ENCODE results near the gene GRIK1. TPM values are rescaled to one million over a fixed set of nuclear protein-coding genes. Genes with fewer than 3 reads are reported as not detected.

Gene GRIK1
- total RNA-seq, 4 donors from 2014 or later: 0.13 to 0.97 (median 0.38) TPM

DNA sequence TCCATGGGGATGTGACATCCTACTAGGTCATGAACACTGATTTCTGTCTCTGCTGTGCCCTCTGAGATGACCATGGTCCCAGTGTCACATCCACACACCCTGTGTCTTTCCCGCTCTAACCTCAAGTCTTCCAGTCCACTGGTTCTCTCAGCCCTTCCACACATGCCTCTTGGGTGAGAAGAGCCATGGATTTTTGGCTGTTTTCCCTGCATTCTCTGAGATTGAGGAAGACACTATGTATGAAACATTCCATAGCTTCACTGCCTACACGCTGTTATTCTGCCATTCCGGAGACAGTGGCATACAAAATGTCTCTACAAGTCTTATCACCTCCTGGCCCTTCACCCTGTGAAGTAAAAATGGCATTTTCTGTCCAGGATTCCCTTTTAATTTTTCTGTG, 393.7 kb downstream of the GRIK1 start:
- H3K9me3 ChIP-seq: no peaks in the 10 kb centered on the region
- no peak overlapping the region for H3K4me3 ChIP-seq
- TF ChIP-seq EP300 (IDR thresholded peaks at IDR 0.05): no peak
- TF ChIP-seq CTCF (IDR thresholded peaks at IDR 0.05): no peak
- no peak for TF ChIP-seq POLR2AphosphoS5 (IDR thresholded peaks at IDR 0.05)
- TF ChIP-seq POLR2A (IDR thresholded peaks at IDR 0.05): no peak
- H3K4me1 ChIP-seq: no peaks in the 10 kb centered on the region
- no peak for DNase-seq (ENCODE audit: low spot score in 2 of 2)
- 91% methylated on average over 3 of the region's 3 CpGs for WGBS
- H3K27ac ChIP-seq: no peak overlapping the region
- no peaks in the 10 kb centered on the region for H3K27me3 ChIP-seq
- H3K36me3 ChIP-seq: no peaks in the 10 kb centered on the region

DNA sequence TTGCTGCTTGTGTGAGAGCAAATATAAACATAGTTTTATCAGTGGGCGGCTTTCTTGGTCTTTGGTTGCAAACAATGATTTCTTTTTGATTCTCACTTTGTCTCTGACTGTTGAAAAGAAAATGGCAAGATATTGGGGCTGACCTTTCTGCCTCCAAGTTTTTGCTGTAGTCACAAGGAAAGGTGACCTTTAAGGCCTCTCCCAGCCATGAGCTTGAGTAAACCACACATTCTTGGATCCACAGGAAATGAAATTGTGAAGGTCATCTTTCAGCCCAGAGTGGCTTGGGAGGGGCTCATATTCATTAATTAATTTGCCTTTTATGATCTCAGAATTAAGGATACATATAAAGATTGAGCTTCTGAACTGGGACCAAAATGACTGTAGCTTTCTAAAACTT, 399.5 kb downstream of the GRIK1 start:
- Histone ChIP-seq H3K4me3 (no peak overlapping the region), H3K27me3 (no peaks in the 10 kb centered on the region), H3K4me1 (no peaks in the 10 kb centered on the region), H3K9me3 (no peaks in the 10 kb centered on the region), H3K36me3 (no peaks in the 10 kb centered on the region), H3K27ac (no peak overlapping the region)
- no peak for DNase-seq (ENCODE audit: low spot score in 2 of 2)
- TF ChIP-seq POLR2A (IDR thresholded peaks at IDR 0.05) (no peak), EP300 (IDR thresholded peaks at IDR 0.05) (no peak), CTCF (IDR thresholded peaks at IDR 0.05) (no peak), POLR2AphosphoS5 (IDR thresholded peaks at IDR 0.05) (no peak)
- 84% methylated on average over 1 of the region's 1 CpG for WGBS

DNA sequence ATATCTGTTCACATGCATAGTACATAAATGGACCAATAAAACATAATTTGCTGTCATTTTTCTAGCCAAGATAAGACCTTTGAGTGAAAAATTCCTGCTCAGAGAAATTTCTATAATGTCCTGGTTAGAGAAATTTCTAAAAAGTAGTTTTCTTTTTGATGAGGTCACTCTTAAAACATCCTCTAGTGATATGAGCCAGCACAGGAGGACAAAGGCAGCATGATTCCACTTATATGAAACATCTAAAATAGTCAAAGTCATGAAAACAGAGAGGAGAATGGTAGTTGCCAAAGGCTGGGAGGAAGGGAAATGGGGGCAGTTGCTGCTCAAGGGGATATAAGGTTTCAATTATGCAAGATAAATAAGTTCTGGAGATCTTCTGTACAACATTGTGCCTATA, 401.7 kb downstream of the GRIK1 start:
- Histone ChIP-seq H3K27me3 (no peaks in the 10 kb centered on the region), H3K27ac (no peak overlapping the region), H3K36me3 (no peaks in the 10 kb centered on the region), H3K4me1 (no peaks in the 10 kb centered on the region), H3K9me3 (no peaks in the 10 kb centered on the region), H3K4me3 (no peak overlapping the region)
- no peak for DNase-seq (ENCODE audit: low spot score in 2 of 2)
- TF ChIP-seq CTCF (IDR thresholded peaks at IDR 0.05) (no peak), POLR2A (IDR thresholded peaks at IDR 0.05) (no peak), EP300 (IDR thresholded peaks at IDR 0.05) (no peak), POLR2AphosphoS5 (IDR thresholded peaks at IDR 0.05) (no peak)

DNA sequence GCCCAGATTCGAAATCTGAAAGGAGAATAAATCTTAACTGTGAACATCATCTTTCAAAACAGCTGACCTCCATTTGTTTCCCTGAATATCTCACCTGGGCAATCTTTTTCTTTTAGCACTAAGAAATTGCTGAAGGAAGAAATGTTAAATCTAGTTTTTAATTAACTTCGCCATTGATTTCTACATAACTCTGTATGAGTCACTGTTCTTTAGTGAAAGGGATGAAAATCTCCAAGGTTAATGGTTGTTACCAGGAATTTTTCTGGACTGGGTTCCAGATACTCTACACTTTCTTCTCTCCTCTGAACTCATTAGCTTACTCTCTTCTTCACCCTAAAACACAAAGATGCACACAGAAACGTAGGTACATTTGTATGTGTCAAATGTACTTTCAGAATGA, 405.3 kb downstream of the GRIK1 start:
- Histone ChIP-seq H3K4me1 (no peaks in the 10 kb centered on the region), H3K4me3 (no peak overlapping the region), H3K9me3 (no peaks in the 10 kb centered on the region), H3K36me3 (no peaks in the 10 kb centered on the region), H3K27me3 (no peaks in the 10 kb centered on the region), H3K27ac (no peak overlapping the region)
- TF ChIP-seq CTCF (IDR thresholded peaks at IDR 0.05): no peak
- TF ChIP-seq EP300 (IDR thresholded peaks at IDR 0.05): no peak
- TF ChIP-seq POLR2A (IDR thresholded peaks at IDR 0.05): no peak
- no peak for TF ChIP-seq POLR2AphosphoS5 (IDR thresholded peaks at IDR 0.05)
- 68% methylated on average over 3 of the region's 3 CpGs for WGBS
- DNase-seq (ENCODE audit: low spot score in 2 of 2): no peak

DNA sequence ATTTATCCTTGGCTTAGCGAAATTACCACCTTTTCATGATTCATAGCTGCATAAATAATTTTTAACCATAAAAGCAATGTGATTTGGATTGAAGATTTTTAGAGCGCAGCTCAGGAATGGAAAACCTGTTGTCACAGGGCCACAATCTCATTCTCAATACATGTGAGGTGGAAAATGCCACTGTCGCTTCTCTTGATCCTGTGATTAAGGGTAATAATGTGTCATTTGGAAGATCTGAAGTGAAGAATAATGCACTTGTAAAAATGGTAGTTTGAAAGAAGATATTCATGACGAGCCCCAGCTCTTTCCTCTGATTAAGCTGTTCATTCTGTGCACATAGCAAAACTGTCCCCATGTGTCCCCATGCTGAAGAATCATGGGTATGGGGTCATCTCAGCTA, 410.7 kb downstream of the GRIK1 start:
- WGBS: 91% methylated on average over 4 of the region's 4 CpGs
- H3K27me3 ChIP-seq: no peaks in the 10 kb centered on the region
- TF ChIP-seq POLR2AphosphoS5 (IDR thresholded peaks at IDR 0.05) (no peak), CTCF (IDR thresholded peaks at IDR 0.05) (no peak), EP300 (IDR thresholded peaks at IDR 0.05) (no peak)
- no peak for DNase-seq (ENCODE audit: low spot score in 2 of 2)
- H3K9me3 ChIP-seq: peaks cover 8% of the 10 kb centered on the region
- H3K27ac ChIP-seq: no peak overlapping the region
- no peak overlapping the region for H3K4me3 ChIP-seq
- H3K36me3 ChIP-seq: no peaks in the 10 kb centered on the region
- H3K4me1 ChIP-seq: peaks cover 1% of the 10 kb centered on the region

Data from suprapubic skin (tissue), 4 donors.